ENCODE measurements around the gene LRRC75B. TPM values are rescaled to one million over a fixed set of nuclear protein-coding genes. Genes with fewer than 3 reads are reported as not detected.

LRRC75B gene
- total and polyA plus RNA-seq, 2 of the 13 experiments (the other 11 are each of a cell fraction or from before 2014, with no cell fraction given): 11.8 to 34.8 TPM

DNA sequence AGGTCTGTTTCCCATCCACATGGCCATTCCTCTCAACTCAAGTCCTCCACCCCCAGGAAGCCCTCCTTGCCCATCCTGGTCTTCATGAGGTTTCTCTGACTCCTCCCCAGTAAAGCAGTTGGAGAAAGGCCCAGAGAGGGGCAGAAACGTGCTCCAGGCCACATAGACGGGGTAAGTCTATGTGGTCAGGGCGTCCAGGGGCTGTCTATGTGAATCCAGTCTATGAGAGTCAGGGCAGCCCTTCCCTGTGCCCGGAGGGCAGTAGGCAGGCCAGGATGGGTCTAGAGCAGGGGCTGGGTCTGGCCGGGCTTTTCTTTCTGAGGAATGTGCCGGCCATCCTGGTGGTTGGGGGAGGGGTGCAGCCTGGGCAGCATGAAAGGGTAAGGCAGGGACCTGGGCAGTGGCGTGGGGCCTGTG lies 49.7 kb downstream of the LRRC75B start:
- ATAC-seq (no peak), DNase-seq (ENCODE audit: low spot score) (no peak), FAIRE-seq (no peak)
- H3K9me3 ChIP-seq (ENCODE audit: low read length): no peaks in the 10 kb centered on the region
- H4K20me1 ChIP-seq (ENCODE audit: insufficient read depth, low read length): no peaks in the 10 kb centered on the region
- in situ Hi-C loops (cut with HindIII; ENCODE audit: extremely low pct_ligation_motif_present, low pct_unique_long_range_greater_than_20kb) (no loop called here), intact Hi-C loops (cut with micrococcal nuclease; ENCODE audit: unreplicated experiment) (no loop called here)
- peaks cover 54 to 76% of the 10 kb centered on the region in 2 experiments for H3K36me3 ChIP-seq (replicated peaks in 1 of 2; ENCODE audit: control insufficient read depth in 1 of 2, insufficient read depth in 2 of 2, low read length in 2 of 2)
- no peak for TF ChIP-seq KDM4B (CRISPR knock-in tag; IDR thresholded peaks at IDR 0.05)
- TF ChIP-seq POLR2A (IDR thresholded peaks at IDR 0.05; ENCODE audit: insufficient read depth in 1 of 2, low read depth in 2 of 2, low read length in 2 of 2): peak in 1 of 2 experiments; percentile 1; a peak in 1 of 4 replicates
- TF ChIP-seq MAFF (IDR thresholded peaks at IDR 0.05; ENCODE audit: low read depth, low read length): no peak
- no peak for TF ChIP-seq ZNF607 (CRISPR knock-in tag; IDR thresholded peaks at IDR 0.05; ENCODE audit: borderline replicate concordance)
- no peak for TF ChIP-seq GATA4 (IDR thresholded peaks at IDR 0.05; ENCODE audit: borderline replicate concordance, low read depth)
- TF ChIP-seq ARNTL (CRISPR knock-in tag; IDR thresholded peaks at IDR 0.05): no peak
- no peak for TF ChIP-seq ZNF501 (CRISPR knock-in tag; IDR thresholded peaks at IDR 0.05)
- TF ChIP-seq KDM2A (CRISPR knock-in tag; IDR thresholded peaks at IDR 0.05; ENCODE audit: borderline replicate concordance, low read depth): no peak
- no peak overlapping the region for H2AFZ ChIP-seq (ENCODE audit: low read length)
- no peak overlapping the region for H3K4me3 ChIP-seq (replicated peaks in 1 of 3; ENCODE audit: insufficient read depth in 1 of 3, low read depth in 2 of 3, low read length in 3 of 3)
- H3K4me2 ChIP-seq (ENCODE audit: low read depth, low read length): no peak overlapping the region
- ChIA-PET POLR2A (no interaction called here), CTCF (ENCODE audit: low intra/inter-chr PET ratio, low total read pairs) (no interaction called here)
- WGBS (ENCODE audit: low lambda C conversion rate): 92% methylated on average over 6 of the region's 7 CpGs
- peaks cover 28% of the 10 kb centered on the region for H3K4me1 ChIP-seq (ENCODE audit: insufficient read depth, low read length)
- BruUV-seq (replicated peaks): no TSS peak
- H3K9ac ChIP-seq (ENCODE audit: insufficient read depth, low read depth, low read length): no peak overlapping the region
- H3K79me2 ChIP-seq (ENCODE audit: insufficient read depth, low read length): peaks cover 10% of the 10 kb centered on the region
- no peak overlapping the region for H3K27ac ChIP-seq (ENCODE audit: extremely low read length, insufficient read depth, low read length)
- no peaks in the 10 kb centered on the region for H3K27me3 ChIP-seq (ENCODE audit: control insufficient read depth in 1 of 2, insufficient read depth in 2 of 2, low read length in 2 of 2)

- H4K20me1 ChIP-seq (ENCODE audit: insufficient read depth, low read length): no peaks in the 10 kb centered on the region
- ATAC-seq: no peak
- no peak overlapping the region for H3K9ac ChIP-seq (ENCODE audit: insufficient read depth, low read depth, low read length)
- H3K27me3 ChIP-seq (ENCODE audit: control insufficient read depth in 1 of 2, insufficient read depth in 2 of 2, low read length in 2 of 2): no peaks in the 10 kb centered on the region
- H3K4me3 ChIP-seq (replicated peaks in 1 of 3; ENCODE audit: insufficient read depth in 1 of 3, low read depth in 2 of 3, low read length in 3 of 3): no peak overlapping the region
- H3K4me1 ChIP-seq (ENCODE audit: insufficient read depth, low read length): peaks cover 23% of the 10 kb centered on the region
- DNase-seq (ENCODE audit: low spot score): no peak
- no peak overlapping the region for H2AFZ ChIP-seq (ENCODE audit: low read length)
- peaks cover 50 to 71% of the 10 kb centered on the region in 2 experiments for H3K36me3 ChIP-seq (replicated peaks in 1 of 2; ENCODE audit: control insufficient read depth in 1 of 2, insufficient read depth in 2 of 2, low read length in 2 of 2)
- in situ Hi-C loops (cut with HindIII; ENCODE audit: extremely low pct_ligation_motif_present, low pct_unique_long_range_greater_than_20kb) (no loop called here), intact Hi-C loops (cut with micrococcal nuclease; ENCODE audit: unreplicated experiment) (no loop called here)
- peaks cover 5% of the 10 kb centered on the region for H3K79me2 ChIP-seq (ENCODE audit: insufficient read depth, low read length)
- no peak for FAIRE-seq
- no peak overlapping the region for H3K4me2 ChIP-seq (ENCODE audit: low read depth, low read length)
- H3K27ac ChIP-seq (ENCODE audit: extremely low read length, insufficient read depth, low read length): no peak overlapping the region
- no peak for TF ChIP-seq ZNF790 (CRISPR knock-in tag; IDR thresholded peaks at IDR 0.05; ENCODE audit: borderline replicate concordance)
- TF ChIP-seq RBFOX2 (IDR thresholded peaks at IDR 0.05; ENCODE audit: low read depth, low read length): 0 out of 2 replicates have a peak, but pooled peaks have one; percentile 28
- BruUV-seq (replicated peaks): no TSS peak
- POLR2A ChIA-PET: interaction anchor here (1.5 kb wide), 1 partner anchor 12 kb away, joined by 3 read pairs; no protein-coding TSS in a partner anchor
- H3K9me3 ChIP-seq (ENCODE audit: low read length): no peaks in the 10 kb centered on the region
- CTCF ChIA-PET (ENCODE audit: low intra/inter-chr PET ratio, low total read pairs): no interaction called here
- 96% methylated on average over 3 of the region's 9 CpGs for WGBS (ENCODE audit: low lambda C conversion rate)
Measured at GRCh38 chr22:24542641-24543040, 50.2 kb downstream of the LRRC75B start.

Measured in HepG2 (cell line).